Activated CD4-positive, alpha-beta T cell treated with anti-CD3 and anti-CD28 coated beads for 24 hours (primary cell): Measurements from ENCODE around the gene SLC46A1.
"Not testable (repeated sequence)": the region's sequence is repeated elsewhere in the genome, so short reads cannot be mapped to it uniquely, and the experiment has no call there.

Experiments
- DNase-seq, 2 donors: peaks; one replicate each; pipeline ENCODE4 v3.0.0-alpha.2; 2020; ENCODE audit warnings: low read depth in 2 of 2

The SLC46A1 gene

DNA sequence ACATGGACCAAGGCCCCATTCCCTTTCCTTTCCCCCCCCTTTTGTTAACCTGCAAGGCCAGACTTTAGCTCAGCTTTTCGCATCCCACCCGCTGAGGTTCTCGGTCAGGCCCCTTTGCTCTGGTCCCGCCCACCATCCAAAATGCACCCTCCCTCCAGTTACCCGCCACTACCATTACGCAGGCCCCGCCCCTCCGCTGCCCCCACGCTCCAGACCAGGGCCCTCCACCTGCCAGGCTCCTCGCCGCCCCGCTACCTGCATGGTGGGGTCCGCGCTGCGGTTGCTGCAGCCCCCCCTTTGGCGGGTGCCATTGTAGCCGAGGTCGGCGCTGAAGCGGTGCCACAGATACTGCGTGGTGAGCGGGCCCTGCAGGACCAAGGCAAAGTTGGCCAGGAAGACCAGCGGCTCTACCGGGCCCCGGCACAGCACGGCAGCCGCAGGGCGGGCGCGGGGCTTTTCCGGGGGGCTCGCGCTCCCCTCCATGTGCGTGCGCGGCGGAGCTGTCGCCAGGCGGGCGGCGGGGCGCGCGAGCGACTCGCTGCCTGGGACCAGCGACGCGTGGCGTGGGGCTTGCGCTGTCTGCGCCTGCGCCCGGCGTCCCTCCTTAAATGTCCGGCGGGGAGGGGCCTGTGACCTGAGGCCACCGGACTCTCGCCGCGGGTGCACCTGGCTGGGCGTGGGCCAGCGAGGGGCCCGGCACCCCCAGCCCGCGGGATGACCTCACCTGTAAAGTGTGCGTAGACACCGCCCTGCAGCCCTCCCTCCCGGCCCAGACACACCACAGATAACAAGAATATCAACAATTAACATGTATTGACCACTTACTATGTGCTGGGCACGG is at the start of gene SLC46A1:
SLC46A1 (minus strand) TSS at position 581 of the 841 bp plus-strand sequence; CDS start at position 483, 98 bp downstream.
- peak; percentile 54 to 66 for DNase-seq

DNA sequence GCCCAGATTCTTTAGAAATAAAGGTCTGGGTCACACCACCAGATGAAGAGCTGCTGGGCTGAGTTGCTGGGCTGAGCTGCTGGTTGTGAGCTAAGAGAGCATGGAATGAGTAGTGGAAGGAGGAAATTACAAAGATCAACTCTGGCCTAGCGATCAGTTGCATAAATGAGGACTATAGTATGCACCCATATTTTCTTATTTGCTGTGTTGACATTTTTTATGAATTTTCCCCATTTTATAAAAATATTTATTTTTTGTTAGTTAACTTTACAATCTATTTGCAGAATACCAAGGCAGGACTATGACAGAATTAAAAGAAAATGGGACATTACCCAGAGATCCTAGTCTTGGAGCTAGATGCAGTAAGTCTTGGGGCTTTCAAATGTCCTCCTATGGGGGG is 43.8 kb upstream of the SLC46A1 start:
- no peak for DNase-seq

DNA sequence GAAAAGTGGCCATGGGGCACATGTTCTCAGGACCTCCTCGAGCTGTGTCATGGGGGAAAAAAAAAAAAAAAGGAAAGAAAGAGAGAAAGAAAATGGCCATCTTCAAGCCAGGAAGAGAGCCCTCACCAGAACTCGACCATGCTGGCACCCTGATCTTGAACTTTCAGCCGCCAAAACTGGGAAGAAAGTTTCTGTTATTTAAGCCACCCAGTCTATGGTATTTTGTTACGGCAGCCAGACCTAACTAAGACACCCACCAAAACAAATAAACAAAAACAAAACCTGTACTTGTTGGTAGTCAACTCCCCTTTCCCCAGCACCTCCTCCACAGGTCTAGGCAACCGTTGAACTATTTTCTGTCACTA is 41.4 kb upstream of the SLC46A1 start:
- DNase-seq: no peak

DNA sequence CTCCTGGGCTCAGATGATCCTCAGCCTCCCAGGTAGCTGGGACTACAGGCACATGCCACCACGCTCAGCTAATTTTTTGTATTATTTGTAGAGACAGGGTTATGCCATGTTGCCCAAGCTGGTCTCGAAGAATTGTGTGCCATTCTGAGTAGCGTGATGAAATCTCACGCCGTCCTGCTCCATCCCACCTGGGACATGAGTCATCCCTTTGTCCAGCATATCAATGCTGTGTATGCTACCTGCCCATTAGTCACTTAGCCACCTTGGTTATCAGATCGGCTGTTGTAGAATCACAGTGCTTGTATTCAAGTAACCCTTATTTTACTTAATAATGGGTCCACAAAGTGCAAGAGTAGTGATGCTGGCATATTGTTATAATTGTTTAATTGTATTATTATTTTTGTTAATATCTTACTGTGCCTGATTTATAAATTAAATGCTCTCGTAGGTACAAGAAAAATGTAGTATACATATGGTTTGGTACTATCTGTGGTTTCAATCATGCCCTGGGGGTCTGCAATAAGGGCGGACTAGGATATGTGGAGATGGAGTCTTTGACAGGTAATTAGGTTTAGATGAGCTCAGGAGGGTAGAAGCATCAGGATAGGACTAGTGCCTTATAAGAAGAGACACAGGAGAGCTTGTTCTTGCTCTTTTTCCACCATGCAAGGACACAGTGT is 40.8 kb upstream of the SLC46A1 start:
- no peak for DNase-seq

DNA sequence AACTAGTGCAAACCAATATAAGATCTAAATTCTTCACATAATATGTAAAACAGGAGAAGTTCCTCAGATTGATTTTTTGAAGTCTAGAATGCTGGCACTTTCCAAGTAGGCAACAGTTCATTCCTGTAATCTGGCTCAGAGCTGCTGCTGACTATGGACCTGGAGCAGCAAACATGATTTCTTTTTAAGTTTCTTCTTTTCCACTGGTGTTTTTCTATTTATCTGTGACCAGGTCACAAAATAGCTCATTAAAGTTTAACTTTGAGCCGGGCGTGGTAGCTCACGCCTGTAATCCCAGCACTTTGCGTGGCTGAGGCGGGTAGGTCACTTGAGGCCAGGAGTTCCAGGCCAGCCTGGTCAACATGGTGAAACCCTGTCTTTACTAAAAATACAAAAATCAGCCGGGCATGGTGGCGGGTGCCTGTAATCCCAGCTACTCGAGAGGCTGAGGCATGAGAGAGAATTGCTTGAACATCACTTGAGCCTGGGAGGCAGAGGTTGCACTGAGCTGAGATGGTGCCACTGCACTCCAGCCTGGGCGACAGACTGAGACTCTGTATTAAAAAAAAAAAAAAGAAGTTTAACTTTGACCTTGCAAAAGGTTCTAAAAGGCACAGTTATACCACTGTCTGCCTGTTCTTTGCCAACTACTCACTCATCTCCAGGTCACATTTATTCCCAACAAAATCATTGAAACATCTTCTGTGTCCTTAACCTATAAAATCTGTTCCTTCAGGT is 38.1 kb upstream of the SLC46A1 start:
- no peak for DNase-seq

DNA sequence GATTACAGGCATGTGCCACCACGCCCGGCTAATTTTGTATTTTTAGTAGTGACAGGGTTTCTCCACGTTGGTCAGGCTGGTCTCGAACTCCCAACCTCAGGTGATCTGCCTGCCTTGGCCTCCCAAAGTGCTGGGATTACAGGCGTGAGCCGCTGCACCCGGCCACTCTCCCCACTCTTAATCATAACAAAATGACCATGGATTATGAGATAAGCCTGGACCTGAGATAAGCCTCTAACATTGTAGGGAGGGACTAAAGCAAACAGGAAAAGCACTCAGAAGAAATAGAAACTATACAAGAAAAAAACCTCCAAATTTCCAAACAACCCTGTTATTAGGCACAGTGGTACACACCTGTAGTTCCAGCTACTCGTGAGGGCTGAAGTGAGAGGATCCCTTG is 28.3 kb upstream of the SLC46A1 start:
- DNase-seq: not testable (repeated sequence)

DNA sequence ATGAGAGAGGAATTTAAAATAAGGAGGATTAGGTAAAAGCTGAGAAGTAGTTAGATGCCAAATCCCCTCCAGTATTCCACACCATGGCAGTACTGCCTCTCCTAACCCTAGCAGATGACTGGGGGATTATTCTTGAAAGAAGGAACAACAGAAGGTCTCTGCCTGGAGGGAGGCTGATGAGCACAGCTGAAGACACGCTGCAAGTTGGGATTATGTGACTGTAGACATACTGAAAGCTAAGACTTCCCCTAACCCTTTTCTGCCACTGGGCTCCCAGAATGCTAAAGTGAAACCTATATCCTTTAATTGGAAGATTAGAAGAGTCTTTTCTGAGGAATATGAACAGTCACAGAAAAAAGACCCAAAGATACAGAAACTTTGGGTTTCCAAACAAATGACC is 27.7 kb upstream of the SLC46A1 start:
- no peak for DNase-seq

DNA sequence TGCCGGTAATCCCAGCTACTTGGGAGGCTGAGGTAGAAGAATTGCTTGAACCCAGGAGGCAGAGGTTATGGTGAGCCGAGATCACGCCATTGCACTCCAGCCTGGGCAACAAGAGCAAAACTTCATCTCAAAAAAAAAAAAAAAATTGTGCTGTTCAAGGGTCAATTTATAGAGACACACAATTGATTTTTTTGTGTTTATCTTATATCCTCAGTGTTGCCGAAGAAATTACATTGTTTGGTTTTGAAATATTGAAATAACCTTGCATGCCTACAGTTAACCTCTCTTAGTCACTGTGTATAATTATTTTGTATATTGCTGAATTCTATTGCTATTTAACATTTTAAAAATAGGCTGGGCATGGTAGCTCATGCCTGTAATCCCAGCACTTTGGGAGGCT is 22.0 kb upstream of the SLC46A1 start:
- DNase-seq: not testable (repeated sequence)

DNA sequence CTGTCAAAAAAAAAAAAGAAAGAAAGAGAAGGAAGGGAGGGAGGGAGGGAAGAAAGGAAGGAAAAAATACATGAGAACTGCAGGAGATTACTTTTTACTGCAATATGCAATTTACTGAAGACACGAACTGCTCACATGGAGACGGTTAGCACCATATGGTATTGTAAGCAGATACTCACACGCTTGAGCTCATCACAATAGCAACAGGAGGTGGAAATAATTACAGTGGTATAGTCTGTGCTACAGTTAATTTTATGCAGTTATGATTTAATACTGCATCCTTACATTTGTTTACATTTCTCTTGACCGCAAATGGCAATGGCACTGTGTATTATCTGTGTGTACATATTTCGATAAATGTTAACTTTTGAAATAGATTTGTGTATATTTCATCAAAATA is 21.4 kb upstream of the SLC46A1 start:
- DNase-seq: no peak

DNA sequence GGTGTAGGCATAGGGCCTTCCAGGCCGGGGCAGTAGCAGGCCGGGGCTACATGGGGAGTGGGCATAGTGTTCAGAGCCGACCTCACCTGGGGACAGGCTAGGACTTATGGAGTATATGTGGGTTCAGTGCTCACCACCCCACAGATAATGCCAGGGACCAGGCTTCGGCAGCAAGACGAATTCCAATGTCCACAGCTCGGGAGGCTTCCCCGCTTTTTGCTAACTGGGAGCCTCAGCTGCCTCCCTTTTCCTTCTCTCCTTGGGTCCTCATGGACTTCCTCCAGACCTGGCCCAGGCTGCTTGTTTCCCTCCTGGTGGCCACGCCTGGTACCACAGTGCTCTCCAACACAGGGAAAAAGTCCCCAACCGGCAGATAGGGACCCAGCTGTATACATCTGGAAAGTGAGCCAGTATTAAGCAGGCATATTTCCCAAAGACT is 20.1 kb upstream of the SLC46A1 start:
- DNase-seq: no peak

DNA sequence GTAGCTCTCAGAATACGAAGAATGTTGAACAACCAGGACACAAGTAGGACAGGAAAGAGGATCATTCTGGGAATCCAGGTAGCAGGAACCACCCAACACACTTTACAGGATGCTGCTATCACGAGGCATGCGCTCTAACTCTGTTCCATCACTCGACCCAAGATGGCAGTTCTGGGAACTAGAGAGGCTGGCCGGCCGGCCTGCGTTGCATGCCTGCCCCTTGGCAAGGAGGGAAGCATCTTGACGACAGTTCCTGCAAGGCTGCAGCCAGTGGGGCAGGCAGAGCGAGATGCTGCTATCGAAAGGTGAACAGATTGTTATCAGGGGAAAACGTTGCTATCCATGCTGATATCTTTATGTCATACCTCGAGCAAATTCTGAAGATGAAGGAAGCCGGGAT is 19.2 kb upstream of the SLC46A1 start:
- no peak for DNase-seq

DNA sequence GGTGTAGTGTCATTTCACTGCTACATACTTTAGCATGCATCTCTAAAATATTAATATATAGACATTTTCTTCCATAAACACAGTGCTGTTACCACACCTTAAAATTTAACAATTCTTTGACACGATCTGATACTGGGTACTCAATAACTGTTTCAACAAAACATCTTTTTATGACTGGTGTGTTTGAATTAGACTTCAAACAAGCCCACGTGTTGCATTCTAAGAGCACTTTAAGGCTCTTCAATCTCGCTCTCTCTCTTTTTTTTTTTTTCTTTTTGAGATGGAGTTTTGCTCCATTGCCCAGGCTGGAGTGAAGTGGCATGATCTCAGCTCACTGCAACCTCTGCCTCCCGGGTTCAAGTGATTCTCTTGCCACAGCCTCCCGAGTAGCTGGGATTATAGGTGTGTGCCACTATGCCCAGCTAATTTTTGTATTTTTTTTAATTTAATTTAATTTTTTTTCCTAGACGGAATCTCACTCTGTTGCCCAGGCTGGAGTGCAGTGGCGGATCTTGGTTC is 15.8 kb upstream of the SLC46A1 start:
- DNase-seq: no peak

DNA sequence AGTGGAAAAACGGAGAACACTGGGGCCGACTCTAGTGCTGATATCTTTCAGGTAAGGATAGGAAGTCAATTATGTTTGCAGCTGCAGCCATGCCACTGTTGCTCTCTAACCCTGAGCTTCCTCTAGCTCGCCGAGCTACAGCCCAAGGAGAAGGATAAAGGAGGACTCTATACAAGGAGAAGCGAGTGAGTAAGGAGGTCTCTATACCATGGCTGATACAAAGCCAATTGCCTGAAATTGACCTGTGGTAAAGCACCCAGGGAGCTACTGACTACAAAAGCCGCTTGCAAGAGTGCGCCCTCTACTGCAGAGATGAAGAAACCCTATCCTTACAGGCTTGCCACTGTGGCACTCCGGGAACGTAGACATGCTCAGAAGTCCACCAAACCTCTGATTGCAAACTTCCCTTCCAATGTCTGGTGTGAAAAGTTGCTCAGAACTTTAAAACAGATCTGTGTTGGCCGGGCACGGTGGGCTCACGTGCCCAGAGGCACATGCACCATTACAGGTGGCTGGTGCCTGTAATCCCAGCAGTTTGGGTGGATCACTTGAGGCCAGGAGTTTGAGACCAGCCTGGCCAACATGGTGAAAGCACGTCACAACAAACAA is 10.8 kb upstream of the SLC46A1 start:
- peak; percentile 19 to 43 for DNase-seq

DNA sequence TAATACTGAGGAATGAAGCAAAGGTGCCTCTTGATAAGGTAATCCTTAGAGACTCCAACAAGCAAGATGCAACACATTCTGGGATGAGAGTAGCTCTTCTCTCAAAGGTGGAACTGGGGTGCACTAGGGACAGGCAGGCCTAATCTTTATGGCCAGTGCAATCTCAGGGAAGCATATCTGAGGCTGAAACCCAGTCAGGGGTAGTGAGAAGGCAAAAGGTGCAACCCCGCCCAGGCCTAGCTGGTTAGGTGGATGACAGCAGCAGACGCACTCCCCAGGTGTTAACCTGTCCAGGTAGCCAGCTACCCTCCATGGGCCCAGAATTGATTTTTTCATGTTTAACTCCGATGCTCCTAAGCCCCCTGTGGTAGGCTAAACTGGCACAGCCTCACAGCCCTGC is 9.9 kb upstream of the SLC46A1 start:
- DNase-seq: no peak

DNA sequence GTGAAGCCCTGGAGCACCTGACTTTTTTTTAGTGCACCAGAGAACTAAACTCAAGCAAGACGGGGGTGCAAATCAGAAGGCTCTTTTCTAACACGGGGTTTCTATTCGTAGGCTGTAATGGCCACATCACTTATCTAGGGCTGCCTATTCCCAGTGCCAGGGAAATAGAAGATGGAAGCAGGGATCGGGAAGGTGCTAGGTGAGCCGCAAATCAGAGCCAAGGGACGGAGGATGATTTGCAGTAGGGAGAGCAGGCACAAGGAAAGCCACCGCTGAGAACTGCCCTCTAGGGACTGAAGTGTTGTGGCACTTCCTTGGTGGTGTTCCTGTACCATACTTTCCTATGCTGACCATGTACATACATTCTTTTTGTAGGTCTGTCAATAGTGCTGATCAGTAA is 7.8 kb upstream of the SLC46A1 start:
- no peak for DNase-seq

DNA sequence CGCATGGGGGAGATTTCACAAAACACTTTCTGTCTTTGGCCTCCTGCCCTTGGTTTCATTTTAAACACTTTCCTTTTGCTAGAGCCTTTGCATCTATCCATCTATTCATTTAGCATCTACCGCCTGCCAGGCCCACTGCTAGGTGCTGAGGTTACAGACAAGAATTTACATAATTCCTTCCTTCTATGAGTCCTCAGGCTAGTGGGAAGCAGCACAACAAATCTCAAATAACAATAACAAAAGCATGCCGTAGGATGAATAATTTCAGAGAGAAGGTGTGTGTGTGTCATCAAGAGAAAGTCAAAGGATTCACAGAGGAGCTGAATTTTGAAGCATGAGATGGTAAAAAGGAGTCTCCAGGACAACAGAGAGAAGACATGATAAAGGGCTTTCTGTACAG is 6.1 kb upstream of the SLC46A1 start:
- no peak for DNase-seq

DNA sequence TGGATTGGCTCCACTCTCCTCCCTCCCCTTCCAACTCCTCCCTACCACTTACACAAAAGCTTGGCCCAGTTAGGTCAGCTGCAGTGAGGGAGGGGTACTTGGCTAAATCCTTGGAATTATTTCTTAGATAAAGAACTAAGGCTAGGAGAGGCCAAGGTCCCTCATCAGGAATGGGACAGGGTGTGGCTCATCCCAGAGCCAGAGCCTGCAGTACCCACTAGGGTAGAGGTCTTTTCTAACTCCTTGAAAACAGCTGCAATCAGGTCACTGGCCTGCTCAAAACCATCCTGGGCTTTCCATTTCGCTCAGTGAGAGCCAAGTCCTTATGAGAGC is 1.9 kb upstream of the SLC46A1 start:
- DNase-seq: no peak

DNA sequence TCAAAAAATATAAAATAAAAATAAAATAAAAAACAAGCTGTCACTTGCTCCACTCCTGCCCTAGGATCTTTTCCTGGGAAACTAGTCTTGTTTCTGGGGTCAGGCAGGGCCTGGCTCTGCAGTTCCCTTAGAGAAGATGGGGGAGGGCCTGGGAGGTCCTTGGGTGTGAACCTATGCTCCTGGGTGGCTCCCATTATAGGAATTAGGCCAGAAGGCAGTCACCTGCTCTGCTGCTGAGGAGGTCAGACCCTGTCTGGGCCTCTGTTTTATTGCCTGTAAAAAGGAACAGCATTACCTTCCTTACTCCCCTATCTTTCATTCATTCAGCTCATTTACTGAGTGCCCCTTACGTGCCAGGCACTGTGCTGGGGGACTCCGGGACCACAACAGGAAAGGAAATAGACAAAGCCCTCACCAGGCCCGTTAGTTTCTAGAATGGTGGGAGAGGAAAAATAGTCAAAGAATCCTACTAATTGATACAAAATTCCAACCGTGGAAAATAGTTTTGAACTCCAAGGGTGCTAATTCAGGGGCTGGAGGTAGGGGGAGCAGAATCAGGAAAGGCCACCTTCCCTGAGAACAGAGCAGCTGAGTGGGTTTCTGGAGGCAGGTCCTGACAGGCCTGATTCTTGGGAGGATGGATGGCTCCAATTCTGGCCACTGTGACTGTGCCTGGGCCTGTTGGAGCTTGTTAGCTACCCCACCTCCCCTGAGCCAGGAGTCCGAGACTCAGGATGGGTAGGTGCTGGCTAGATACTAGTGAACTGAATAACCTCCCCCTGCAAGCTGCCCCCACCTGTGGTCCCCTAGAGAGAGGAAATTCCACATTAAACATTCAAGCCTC is 1.3 kb upstream of the SLC46A1 start:
- DNase-seq: no peak

DNA sequence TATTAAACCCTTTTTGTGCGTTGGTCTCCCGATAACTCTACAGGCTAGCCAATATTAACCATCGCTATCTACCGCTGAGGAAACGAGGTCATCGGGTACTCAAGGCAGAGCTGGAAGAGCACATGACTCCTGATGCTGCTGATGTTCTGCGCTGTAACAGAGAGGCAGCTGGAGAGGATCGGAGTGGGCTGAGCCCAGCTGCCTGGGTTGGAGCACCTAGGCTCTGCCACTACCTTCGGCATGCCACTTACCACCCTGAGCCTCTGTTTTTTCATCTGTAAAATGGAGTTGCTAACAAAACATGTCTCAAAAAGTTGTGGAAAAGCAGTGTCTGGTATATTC is 432 bp upstream of the SLC46A1 start:
- no peak for DNase-seq

DNA sequence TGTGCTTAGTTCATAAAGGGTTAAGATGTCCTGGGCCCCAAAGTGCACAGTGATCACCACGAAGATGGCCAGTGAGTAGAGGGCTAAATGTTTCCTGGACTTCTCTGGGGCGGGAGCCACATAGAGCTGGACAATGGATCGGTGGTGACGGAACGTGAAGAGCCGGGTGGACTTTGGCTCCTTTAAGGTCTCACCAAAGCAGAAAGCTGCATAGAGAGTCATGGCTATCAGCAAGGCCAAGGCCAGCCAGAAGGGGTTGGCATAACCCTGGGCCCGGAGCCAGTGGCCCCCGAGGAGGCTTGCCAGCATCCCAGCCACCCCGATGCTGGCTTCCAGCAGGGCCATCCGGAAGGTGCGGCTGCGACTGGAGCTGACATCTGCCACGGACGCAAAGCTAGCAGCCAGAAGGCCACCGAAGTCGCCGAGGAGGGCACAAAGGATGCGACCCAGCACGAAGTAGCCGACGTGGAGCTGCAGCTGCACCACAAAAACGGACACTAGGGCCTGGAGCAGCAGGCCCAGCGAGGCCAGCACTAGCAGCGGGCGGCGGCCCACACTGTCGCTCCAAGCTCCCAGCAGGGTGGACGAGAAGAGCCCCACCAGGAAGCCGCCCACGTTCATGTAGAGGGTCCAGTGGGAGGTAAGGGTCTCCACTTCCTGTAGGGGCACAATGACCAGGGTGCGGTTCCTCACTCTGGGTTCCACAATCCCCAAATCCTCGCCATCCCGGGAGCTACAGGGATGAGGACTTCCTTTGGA is 1.0 kb downstream of the SLC46A1 start:
- DNase-seq: no peak

DNA sequence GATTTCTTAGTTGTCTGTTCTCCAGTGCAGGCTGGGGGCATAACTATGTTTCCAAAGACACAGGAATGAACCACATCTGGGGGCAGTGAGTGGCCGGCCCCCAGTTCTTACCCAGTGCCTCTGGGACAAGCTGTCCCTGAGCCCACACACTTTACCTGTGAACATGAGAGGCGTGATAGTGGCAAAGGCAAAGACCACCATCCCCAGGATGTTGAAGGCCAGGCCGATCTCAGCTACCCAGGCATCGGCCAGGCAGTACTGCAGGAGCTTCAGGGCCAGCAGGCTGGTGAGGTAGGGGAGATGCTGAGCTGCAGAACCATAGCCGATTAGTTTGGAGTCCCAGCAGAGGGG is 1.6 kb downstream of the SLC46A1 start:
- DNase-seq: no peak
